ENCODE results near the gene STARD7.

- no peak for TF ChIP-seq CTCF (IDR thresholded peaks at IDR 0.05; ENCODE audit: extremely low read depth in 1 of 2, insufficient read depth in 1 of 2, low read depth in 1 of 2, low read length in 2 of 2)
- no peak for TF ChIP-seq POLR2A (IDR thresholded peaks at IDR 0.05; ENCODE audit: low read depth, low read length)
- TF ChIP-seq MAX (IDR thresholded peaks at IDR 0.05; ENCODE audit: insufficient read depth, insufficient read length), result no peak
Observed at GRCh38 chr2:96238266-96238665, 29.6 kb upstream of the STARD7 start.
